GM12891 (cell line): ENCODE results near the gene SPATS2.
"Not testable (repeated sequence)": the region's sequence is repeated elsewhere in the genome, so short reads cannot be mapped to it uniquely, and the experiment has no call there.

Experiments
- PAX5 ChIP-seq: IDR thresholded peaks from 2 replicates; pipeline ENCODE4 v1.6.1; 2011; ENCODE audit warnings: low read length, moderate library complexity, mild to moderate bottlenecking; ENCODE audit not compliant: insufficient read depth, severe bottlenecking
- POLR2A ChIP-seq: IDR thresholded peaks from 2 replicates; pipeline ENCODE4 v1.6.1; 2011; ENCODE audit warnings: low read depth, low read length, control low read depth
- POLR2AphosphoS5 ChIP-seq: IDR thresholded peaks from 2 replicates; pipeline ENCODE4 v1.6.1; 2011; ENCODE audit warnings: low read depth, low read length, control low read depth
- POU2F2 ChIP-seq: IDR thresholded peaks from 2 replicates; pipeline ENCODE4 v1.6.1; 2011; ENCODE audit warnings: low read depth, mild to moderate bottlenecking, control low read depth, low read length, moderate library complexity
- SPI1 ChIP-seq: IDR thresholded peaks from 2 replicates; pipeline ENCODE4 v1.6.1; 2011; ENCODE audit warnings: low read depth, low read length, control low read depth
- TAF1 ChIP-seq: IDR thresholded peaks from 2 replicates; pipeline ENCODE4 v1.6.1; 2011; ENCODE audit warnings: low read depth, low read length, control low read depth

- not testable (repeated sequence) for TF ChIP-seq SPI1, POLR2A, POLR2AphosphoS5, TAF1, POU2F2, PAX5
Measured at GRCh38 chr12:49436799-49437198, 69.5 kb downstream of the SPATS2 start.
